Ramos (cell line): Measurements from ENCODE around the gene TNFRSF13B.
"Not testable (repeated sequence)": the region's sequence is repeated elsewhere in the genome, so short reads cannot be mapped to it uniquely, and the experiment has no call there.

ENCODE experiments used
- in situ Hi-C: fragments of 300-500 bp; cut with MboI; formaldehyde crosslinking; loops from one replicate; pipeline ENCODE4 v1.14.3; 2022; ENCODE audit warnings: low sequenced_read_pairs; ENCODE audit not compliant: unreplicated experiment

TNFRSF13B gene

DNA sequence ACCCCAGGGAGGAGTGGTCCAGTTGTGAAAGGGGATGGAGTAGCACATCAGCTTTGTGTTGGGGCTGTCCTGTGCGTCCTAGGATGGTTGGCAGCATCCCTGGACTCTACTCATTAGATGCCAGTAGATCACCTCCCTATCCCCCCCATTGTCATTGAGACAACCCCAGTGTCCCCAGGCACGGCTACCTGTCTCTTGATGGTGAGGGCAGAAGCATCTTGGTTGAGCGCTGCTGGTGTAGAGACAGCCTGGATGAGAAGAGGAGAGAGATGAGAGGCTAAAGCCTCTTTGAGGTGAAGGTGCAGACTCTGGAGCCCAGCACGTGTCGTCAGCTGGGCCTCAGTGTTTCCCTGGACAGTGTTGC is 55.4 kb downstream of the TNFRSF13B start:
- in situ Hi-C loops: no loop called here

DNA sequence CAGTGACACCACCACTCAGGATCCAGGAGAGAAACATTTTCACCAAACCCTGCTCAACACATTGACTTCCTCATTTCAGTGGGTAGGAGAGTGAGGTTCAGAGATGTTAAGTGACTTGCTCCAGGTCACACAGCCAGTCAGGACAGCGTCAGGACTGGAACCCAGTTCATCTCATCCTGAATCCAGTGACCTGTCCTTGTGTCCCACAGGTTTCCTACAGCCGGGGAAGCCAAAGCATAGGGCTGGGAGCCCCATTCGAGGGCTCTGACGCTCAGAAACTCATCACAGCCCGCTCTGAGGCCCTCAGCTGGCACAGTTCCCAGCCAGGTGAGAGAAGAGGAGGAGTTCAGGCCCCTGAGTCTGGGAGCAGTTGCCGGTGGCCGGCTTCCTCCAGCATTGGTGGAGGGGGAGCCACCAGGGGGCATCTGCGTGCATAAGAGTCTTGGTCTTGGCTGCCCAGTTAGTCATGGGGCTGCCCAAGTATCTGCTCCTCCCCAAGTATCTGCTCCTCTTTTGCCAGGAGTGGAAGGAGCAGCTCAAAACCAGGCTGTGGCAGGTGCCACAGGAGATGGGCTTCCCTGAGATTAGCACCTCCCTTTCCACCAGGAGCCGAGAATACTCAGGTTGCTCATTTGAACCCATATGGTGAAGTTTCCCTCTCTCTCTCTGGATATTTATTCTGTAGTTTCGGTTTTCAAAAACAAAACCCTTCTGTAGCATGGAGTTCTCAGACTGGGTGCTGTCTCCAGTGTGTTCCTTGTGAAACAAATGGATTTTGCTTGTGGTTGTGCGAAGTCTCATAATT is 56.0 kb downstream of the TNFRSF13B start:
- in situ Hi-C loops: no loop called here

DNA sequence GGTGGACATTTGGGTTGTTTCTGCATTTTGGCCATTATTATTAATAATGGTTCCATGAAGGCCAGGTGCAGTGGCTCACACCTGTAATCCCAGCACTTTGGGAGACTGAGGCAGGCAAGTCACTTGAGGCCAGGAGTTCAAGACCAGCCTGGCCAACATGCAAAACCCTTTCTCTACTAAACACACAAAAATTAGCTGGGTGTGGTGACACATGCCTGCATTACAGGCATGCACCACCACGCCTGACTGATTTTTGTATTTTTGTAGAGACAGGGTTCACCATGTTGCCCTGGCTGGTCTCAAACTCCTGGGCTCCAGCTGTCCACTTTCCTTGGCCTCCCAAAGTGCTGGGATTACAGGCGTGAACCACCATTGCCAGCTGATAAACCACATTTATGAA is 58.5 kb downstream of the TNFRSF13B start:
- in situ Hi-C loops: no loop called here

DNA sequence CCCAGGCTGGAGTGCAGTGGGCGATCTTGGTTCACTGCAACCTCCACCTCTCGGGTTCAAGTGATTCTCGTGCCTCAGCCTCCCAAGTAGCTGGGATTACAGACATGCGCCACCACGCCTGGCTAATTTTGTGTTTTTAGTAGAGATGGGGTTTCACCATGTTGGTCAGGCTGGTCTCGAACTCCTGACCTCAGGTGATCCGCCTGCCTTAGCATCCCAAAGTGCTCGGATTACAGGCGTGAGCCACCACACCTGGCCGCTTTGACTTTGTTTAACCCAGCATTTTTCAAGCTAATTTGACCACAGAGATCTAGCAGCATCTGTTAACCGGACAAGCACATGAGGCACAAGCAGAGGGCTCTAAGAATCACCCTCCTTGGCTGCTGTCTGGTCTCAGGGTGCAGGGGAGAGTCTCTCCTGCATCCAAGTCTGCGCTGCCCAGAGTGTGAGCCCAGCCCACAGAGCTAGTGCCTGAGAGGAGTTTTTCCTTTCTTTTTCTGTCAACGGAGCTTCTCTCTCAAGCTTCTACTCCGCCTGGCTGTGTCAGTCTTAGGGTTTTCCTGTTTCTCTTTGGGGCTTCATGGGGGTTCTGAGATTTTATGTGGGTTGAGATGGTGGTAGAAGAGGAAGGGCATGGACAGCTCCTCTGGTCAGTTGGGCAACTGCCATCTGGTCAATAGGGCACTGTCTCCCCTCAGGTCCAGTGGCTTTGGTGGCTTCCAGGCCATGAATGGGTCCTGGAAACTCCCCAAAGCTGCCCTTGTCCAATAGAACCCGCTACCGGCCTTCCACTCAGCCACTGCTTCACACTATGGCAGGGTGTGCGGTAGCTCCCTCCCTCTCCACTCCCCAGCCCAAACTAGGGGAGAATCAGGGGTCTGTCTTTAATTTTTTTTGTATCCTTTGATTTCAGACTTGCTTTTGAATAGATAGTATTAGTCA is 59.6 kb downstream of the TNFRSF13B start:
- in situ Hi-C loops: no loop called here

DNA sequence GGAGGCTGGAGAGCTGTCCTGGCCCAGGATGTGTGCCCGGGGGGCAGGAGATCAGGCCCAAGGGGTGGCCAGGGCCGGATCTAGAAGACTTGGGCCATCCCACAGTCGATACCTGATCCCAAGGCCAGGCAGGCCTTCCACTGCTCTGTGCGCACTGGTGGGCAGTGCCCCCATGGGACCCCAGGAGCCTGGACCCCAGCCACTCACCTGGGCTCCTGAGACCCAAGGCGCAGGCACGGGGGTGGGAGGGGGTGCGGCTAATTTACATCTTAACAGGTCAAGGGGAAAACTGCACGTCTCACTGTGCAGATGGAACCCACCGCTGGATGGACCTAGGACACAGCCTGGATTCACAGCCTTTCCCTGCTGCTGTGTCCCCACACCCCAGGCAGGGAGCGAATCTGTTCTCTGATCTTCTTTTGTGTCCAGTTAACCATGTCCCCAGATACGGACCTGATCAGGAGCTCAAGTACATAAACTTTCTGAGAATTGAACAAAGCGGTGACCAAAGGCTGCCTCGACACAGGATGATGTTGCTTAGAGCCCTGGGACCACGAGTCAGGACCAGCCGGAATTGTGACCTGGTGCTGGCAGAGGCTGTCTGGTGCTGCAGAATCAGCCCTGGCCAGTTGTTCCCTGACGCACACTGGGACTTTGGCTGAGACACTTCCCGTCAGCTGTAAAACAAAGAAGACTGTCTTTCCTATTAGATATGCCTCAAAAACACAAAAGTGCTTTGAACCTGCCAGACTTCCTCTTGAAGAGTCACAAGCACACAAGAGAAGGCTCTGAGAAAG is 60.6 kb downstream of the TNFRSF13B start:
- in situ Hi-C loops: no loop called here

DNA sequence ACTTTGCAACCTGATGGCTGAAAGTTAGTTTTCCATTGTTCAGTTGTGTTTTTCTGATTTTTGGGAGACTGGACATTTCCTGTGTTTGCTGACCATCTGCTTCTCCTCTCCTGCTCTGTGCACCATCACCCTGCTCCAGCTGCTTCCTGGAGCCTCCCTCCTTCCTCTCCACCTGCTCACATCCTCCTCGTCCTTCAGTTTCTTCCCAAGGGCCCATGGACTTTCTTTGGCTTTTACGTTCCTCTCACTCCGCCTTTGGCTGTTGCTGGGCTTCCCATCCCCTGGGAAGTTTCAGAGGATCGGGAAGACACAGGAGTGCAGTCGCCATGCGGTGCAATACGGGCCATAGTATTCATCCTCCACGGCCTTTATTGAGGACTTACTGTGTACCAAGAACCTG is 61.6 kb downstream of the TNFRSF13B start:
- in situ Hi-C loops: no loop called here

DNA sequence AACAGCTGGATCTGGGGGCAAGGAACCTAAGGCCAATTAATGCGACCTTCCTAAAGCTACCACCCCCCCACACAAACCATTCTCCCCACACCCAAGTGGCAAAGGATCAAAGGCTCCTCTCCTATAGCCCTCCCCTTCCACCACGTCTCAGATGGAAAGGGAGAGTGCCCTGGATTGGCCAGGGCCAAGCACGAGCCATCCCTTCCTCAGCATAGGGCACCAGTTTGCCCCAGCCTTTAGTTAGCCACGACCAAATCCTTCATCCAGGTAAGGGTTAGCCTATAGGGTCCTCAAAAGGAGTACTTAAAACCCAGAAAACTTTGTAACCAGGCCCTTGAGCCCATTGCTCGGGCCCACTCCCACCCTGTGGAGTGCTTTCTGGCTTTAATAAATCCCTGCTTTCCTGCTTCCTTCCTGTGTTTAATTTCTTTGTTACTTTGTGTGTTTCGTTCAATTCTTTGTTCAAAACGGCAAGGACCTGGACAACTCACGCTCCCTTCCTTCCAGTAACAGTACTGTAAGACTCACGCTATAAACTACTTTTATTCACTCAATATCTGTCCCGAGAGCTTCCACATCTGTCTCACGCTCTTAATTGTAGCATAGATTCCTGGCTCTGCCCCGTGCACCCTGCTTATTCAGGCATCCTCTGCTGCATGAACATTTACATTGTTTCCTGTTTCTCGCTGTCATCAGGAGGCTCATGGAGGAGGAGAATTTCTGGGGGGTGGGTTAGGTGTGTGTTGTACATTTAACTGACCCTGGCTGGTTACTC is 62.3 kb downstream of the TNFRSF13B start:
- in situ Hi-C loops: no loop called here

DNA sequence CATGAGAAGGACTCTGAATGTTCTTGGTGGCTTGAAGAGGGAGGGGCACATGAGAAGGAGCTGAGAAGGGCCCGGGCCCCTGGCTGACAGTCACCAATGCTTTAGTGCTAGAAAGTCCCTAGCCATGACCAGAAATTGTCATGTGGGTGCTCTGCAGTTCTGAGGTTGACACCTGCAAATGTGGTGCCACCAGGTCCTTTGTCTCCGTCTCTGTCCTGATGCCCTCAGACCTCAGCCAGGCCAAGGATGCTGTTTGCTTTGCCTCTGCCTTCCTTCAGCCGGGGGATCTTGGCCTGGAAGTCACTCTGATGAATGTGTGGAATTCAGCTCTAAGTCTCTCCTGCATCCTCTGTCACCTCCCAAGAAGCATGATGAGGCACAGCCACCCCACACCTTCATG is 63.6 kb downstream of the TNFRSF13B start:
- in situ Hi-C loops: no loop called here

DNA sequence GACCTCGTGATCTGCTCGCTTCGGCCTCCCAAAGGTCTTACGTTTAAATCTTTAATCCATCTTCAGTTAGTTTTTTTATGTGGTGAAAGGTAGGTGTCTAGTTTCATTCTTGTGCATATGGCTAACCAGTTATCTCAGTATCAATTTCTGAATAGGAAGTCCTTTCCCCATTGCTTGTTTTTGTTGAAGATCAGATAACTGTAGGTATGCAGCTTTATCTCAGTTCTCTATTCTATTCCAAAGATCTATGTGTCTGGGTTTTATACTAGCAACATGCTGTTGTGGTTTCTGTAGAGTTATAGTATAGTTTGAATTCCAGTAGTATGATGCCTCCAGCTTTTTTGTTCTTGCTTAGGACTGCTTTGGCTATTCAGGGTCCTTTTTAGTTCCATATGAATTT is 65.2 kb downstream of the TNFRSF13B start:
- in situ Hi-C loops: no loop called here

DNA sequence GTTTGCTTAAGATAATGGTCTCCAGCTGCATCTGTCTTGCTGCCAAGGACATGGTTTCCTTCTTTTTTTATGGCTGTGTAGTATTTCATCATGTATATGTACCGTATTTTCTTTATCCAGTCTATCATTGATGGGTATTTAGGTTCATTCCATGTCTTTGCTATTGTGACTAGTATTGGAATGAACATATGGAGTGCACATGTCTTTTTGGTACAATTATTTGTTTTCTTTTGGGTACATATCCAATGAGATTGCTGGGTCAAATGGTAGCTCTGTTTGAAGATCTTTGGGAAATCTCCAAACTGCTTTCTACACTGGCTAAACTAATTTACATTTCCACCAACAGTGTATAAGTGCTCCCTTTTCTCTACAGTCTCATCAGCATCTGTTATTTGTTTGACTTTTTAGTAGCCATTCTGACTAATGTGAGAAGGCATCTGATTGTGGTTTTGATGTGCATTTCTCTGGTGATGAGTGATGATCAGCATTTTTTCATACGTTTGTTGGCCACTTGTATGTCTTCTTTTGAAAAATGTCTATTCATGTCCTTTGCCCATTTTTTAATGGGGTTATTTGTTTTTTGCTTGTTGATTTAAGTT is 66.2 kb downstream of the TNFRSF13B start:
- in situ Hi-C loops: no loop called here

DNA sequence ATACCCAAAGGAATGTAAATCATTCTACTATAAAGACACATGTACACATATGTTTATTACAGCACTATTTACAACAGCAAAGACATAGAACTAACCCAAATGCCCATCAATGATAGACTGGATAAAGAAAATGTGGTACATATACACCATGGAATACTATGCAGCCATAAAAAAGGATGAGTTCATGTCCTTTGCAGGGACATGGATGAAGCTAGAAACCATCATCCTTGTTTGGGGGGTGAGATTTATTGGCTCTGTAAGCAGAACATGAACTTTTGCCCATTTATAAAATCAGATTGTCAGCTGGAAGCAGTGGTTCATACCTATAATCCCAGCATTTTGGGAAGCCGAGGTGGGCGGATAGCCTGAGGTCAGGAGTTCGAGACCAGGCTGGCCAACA is 68.8 kb downstream of the TNFRSF13B start:
- in situ Hi-C loops: not testable (repeated sequence)

DNA sequence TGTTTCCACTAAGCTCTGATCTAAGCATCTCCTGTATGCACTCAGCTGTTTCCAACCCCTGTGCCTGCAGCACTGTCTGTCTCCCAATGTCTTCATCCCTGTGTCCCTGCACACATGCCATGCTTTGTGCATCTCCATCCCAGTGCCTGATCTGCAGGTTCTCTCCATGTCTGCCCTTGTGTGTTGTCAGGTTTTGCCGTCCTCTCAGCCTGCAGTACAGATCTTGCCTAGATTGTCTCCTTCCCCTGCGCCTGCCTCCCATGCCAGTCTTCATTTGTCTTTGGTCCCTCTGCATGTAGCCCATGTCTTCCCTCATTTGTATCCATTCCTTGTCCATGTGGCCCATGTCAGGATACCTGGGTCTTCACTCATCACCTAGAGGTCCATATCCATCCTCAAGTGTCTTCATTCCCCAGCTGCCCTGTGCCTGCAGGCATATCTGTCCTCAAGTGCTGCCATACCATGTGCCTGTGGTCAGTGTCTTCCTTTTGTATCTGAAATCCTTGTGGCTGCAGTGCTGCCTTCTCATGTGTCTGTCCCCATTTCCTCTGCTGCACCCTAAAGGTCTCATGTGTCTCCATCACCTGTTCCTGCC is 71.5 kb downstream of the TNFRSF13B start:
- in situ Hi-C loops: no loop called here

DNA sequence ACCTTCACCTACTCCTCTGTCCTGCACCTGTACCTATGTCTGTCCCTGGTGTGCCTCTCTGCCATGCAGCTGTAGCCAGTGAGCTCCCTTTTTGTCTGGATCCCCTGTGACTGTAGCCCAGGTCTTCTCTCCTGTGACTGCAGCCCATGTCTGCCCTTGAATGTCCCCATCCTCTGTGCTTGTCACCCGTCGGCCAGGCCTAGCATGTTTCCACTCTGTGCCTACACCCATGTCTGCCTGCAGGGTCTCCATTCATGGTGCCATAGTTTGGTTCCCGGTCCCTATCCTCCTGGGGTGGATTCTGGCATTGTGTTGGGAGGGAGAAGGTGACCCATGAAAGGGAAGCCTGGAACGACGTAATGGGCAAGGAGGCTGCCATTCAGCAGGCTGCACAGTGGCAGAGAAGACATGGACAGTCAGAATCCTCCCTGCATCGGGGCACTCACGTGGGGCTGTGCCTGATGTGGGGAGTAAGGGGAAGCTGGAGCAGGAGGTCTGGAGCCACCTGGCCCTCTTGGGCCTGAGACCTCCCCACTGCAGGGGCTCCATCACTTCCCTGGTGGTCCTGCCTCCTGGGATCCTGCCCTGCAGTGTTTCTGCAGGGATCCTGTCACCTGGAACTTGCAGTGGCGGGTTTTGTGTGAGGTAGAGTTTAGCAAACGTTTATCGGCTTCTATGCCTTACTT is 74.6 kb downstream of the TNFRSF13B start:
- in situ Hi-C loops: not testable (repeated sequence)

DNA sequence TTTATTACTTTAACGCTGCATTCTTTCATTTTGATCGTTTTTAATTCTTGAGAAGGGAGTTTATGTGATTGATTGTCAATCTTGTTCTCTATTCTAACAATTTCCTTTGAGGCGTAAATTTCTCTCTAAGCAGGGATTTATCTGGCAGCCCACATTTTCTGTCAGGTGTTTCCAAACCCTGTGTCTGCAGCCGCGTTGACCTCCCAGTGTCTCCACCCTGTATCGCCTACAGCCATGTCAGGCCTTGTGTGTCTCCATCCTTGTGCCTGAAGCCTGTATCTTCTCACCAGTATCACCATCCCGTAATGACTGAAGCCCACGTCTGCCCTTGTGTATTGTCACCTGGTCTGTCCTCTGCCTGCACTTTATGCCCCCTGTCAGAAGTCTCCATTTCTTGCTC is 75.7 kb downstream of the TNFRSF13B start:
- in situ Hi-C loops: not testable (repeated sequence)

DNA sequence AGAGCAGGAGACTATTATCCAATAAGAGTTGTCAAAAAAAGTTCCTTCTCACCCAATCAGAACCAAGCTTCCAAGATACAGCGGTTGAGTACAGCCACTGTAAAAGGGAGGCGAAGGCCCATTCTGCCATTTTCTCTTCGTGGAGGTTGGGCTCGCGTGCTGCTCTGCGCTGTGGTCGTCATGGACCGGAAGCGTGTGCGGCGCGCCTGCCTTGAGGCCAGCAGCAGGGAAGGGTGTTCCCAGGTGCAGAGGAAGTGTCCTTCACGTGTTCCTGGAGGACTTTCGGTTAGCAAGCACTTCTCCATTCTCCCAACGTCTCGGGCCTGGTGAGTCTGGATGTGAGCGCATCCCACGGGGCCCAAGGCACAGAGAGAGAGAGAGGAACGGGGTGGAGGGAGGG is 78.4 kb downstream of the TNFRSF13B start:
- in situ Hi-C loops: not testable (repeated sequence)

DNA sequence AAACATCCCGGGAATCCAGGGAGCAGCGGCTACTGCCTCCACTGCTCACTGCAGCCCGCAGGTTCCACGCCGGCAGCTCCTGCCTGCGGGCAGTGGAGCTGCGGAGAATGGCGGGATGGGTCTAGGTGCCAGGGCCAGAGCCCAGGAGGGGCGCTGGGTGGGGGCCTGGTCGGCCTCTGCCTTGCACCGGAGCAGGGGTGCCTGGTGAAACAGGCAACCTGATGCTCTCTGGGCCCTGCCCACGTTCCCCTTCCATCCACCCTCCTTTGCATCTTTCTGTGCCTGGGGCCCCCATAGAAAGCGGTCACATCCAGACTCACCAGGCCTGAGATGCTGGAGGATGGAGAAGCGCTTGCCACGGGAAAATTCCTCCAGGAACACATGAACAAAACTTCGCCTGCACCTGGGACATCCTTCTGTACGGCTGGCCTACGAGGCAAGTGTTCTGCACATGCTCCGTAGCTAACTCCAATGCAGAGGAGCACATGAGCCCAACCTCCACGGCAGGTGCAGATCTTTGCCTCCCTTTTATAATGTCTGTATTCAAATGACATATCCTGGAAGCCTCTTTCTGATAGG is 79.0 kb downstream of the TNFRSF13B start:
- in situ Hi-C loops: not testable (repeated sequence)

DNA sequence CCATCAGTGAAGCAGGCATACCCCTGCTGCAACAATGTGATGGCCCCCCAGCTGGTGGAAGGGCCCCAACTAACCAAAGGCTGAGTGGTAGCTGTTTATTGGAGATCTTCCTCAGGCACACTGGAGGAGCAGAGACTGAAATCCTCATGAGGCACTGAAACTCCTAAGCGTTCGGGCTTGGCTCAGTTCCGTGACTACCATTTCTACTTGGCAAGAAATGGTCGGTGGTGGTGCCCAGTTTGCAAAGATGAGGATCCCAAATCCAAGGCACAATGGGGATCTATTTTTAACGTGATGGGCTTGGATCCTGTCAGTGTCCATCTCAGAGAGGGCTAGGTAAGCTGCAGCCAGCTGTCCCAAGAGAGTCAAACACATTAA is 82.8 kb downstream of the TNFRSF13B start:
- in situ Hi-C loops: no loop called here
